Stimulated activated CD4-positive, alpha-beta T cell treated with anti-CD3 and anti-CD28 coated beads, Interleukin-1b, Interleukin-23, amount 100 ng/mL, for 24 hours (primary cell): ENCODE measurements around the gene PRR20B.
"Not testable (repeated sequence)": the region's sequence is repeated elsewhere in the genome, so short reads cannot be mapped to it uniquely, and the experiment has no call there.

ENCODE experiments used
- DNase-seq, 4 experiments: peaks; one replicate each; pipeline ENCODE4 v3.0.0-alpha.2; 2020; ENCODE audit warnings: low read depth in 4 of 4, low spot score in 1 of 4

Gene PRR20B

GRCh38 chr13:57147188-57147587 lies at the start of gene PRR20B:
TSS of gene PRR20B (plus strand) at chr13:57147488. CDS start at chr13:57147875, 387 bp downstream.
- DNase-seq = not testable (repeated sequence)

GRCh38 chr13:57114945-57115344 lies 32.3 kb upstream of the PRR20B start:
- no peak for DNase-seq

- DNase-seq = no peak
These were observed 23.6 kb upstream of the PRR20B start for GRCh38 chr13:57123681-57124080.

- DNase-seq = no peak
These were observed 18.4 kb upstream of the PRR20B start for GRCh38 chr13:57128909-57129308.

- DNase-seq = no peak
These were observed 11.2 kb upstream of the PRR20B start for GRCh38 chr13:57136093-57136492.

- DNase-seq = no peak
These were observed 9.7 kb upstream of the PRR20B start for GRCh38 chr13:57137585-57137984.

- DNase-seq = no peak
These were observed 8.3 kb upstream of the PRR20B start for GRCh38 chr13:57138988-57139387.

- DNase-seq = not testable (repeated sequence)
These were observed 7.5 kb upstream of the PRR20B start for GRCh38 chr13:57139781-57140180.

GRCh38 chr13:57140235-57140968 lies 6.9 kb upstream of the PRR20B start, which contains the start of gene PRR20A:
TSS of gene PRR20A (plus strand) at chr13:57140918. CDS start at chr13:57141305, 387 bp downstream.
- not testable (repeated sequence) for DNase-seq

- not testable (repeated sequence) for DNase-seq
These were observed 818 bp downstream of the PRR20B start for GRCh38 chr13:57148106-57148505.

- not testable (repeated sequence) for DNase-seq
These were observed 6.5 kb downstream of the PRR20B start, which contains the start of gene PRR20C for GRCh38 chr13:57153761-57154160. TSS of gene PRR20C (plus strand) at chr13:57154061. CDS start at chr13:57154448, 387 bp downstream.

GRCh38 chr13:57160332-57160731 lies 13.0 kb downstream of the PRR20B start, which contains the start of gene PRR20D:
TSS of gene PRR20D (plus strand) at chr13:57160632. CDS start at chr13:57161019, 387 bp downstream.
- DNase-seq = not testable (repeated sequence)

- DNase-seq = not testable (repeated sequence)
These were observed 19.6 kb downstream of the PRR20B start, which contains the start of gene PRR20E for GRCh38 chr13:57166897-57167296. TSS of gene PRR20E (plus strand) at chr13:57167197. CDS start at chr13:57167584, 387 bp downstream.

GRCh38 chr13:57191667-57192066 lies 44.4 kb downstream of the PRR20B start:
- no peak for DNase-seq
